Adrenal gland (tissue), 5 donors: Measurements from ENCODE around the gene SPAG17.

Source experiments
- POLR2A ChIP-seq, 2 donors: fragments of 450-650 bp; IDR thresholded peaks; one replicate each; pipeline ENCODE4 v1.6.1; 2017; ENCODE audit warnings: antibody characterized with exemption in 2 of 2, mild to moderate bottlenecking in 2 of 2, moderate library complexity in 1 of 2
- TF ChIP-seq, protein P1 (sequence below), 6 experiments: fragments of 450-650 bp in 4 of 6; fragments of 200-600 bp in 2 of 6; sonication (generic) in 1 of 6; IDR thresholded peaks; 1 replicate in 5 of 6; 2 replicates in 1 of 6; pipeline versions ENCODE4 v1.5.1 to v1.8.0; 2016 to 2021; ENCODE audit warnings: antibody characterized with exemption in 6 of 6, mild to moderate bottlenecking in 2 of 6, moderate library complexity in 1 of 6
- donor health status: DM: no; HTN: no; CAD: no.

DNA sequence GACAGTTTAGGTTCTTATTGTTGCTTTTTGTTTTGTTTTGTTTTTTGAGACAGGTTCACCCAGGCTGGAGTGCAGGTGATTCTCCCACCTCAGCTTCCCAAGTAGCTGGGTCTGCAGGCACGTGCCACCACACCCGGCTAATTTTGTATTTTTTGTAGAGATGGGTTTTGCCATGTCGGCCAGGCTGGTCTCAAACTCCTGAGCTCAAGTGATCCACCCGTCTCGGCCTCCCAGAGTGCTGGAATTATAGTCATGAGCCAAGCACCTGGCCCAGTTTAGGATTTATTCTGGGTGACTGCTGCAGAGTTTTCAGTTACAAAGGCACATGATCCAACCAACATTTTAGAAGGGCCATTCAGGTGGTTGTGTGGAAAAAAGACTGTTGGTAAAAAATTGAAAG is 102.0 kb downstream of the SPAG17 start:
- TF ChIP-seq, protein P1, sequence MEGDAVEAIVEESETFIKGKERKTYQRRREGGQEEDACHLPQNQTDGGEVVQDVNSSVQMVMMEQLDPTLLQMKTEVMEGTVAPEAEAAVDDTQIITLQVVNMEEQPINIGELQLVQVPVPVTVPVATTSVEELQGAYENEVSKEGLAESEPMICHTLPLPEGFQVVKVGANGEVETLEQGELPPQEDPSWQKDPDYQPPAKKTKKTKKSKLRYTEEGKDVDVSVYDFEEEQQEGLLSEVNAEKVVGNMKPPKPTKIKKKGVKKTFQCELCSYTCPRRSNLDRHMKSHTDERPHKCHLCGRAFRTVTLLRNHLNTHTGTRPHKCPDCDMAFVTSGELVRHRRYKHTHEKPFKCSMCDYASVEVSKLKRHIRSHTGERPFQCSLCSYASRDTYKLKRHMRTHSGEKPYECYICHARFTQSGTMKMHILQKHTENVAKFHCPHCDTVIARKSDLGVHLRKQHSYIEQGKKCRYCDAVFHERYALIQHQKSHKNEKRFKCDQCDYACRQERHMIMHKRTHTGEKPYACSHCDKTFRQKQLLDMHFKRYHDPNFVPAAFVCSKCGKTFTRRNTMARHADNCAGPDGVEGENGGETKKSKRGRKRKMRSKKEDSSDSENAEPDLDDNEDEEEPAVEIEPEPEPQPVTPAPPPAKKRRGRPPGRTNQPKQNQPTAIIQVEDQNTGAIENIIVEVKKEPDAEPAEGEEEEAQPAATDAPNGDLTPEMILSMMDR (IDR thresholded peaks at IDR 0.05) = no peak
- no peak for TF ChIP-seq POLR2A (IDR thresholded peaks at IDR 0.05)
